ENCODE data around the gene RNF128. TPM values are rescaled to one million over a fixed set of nuclear protein-coding genes. Genes with fewer than 3 reads are reported as not detected.

RNF128 gene
- total and polyA plus RNA-seq, 2 of the 13 experiments (the other 11 are each of a cell fraction or from before 2014, with no cell fraction given) = 18.5 to 43.5 TPM

GRCh38 chrX:106726485-106727437, at the start of gene RNF128 (continued):
- TF ChIP-seq TFDP1 (CRISPR knock-in tag; IDR thresholded peaks at IDR 0.05; ENCODE audit: borderline replicate concordance) = no peak
- no peak for TF ChIP-seq ZNF543 (CRISPR knock-in tag; IDR thresholded peaks at IDR 0.05)
- TF ChIP-seq ZNF841 (CRISPR knock-in tag; IDR thresholded peaks at IDR 0.05; ENCODE audit: borderline replicate concordance) = no peak
- TF ChIP-seq ZNF446 (CRISPR knock-in tag; IDR thresholded peaks at IDR 0.05) = no peak
- TF ChIP-seq FOSL1 (CRISPR knock-in tag; IDR thresholded peaks at IDR 0.05; ENCODE audit: borderline replicate concordance) = no peak
- 0 out of 2 replicates have a peak, but pooled peaks have one; percentile 37 for TF ChIP-seq ZNF280D (CRISPR knock-in tag; IDR thresholded peaks at IDR 0.05)
- TF ChIP-seq FOSL2 (CRISPR knock-in tag; IDR thresholded peaks at IDR 0.05) = no peak
- 0 out of 2 replicates have a peak, but pooled peaks have one; percentile 17 for TF ChIP-seq ZNF788 (CRISPR knock-in tag; IDR thresholded peaks at IDR 0.05; ENCODE audit: borderline replicate concordance)
- TF ChIP-seq KDM4B (CRISPR knock-in tag; IDR thresholded peaks at IDR 0.05) = no peak
- no peak for TF ChIP-seq NFE2L1 (CRISPR knock-in tag; IDR thresholded peaks at IDR 0.05; ENCODE audit: borderline replicate concordance)
- TF ChIP-seq ZNF564 (CRISPR knock-in tag; IDR thresholded peaks at IDR 0.05) = no peak; the same call in 1 of the 2 replicates
- TF ChIP-seq POGZ (CRISPR knock-in tag; IDR thresholded peaks at IDR 0.05) = peak; percentile 64; the same call in 1 of the 2 replicates
- TF ChIP-seq SATB2 (CRISPR knock-in tag; IDR thresholded peaks at IDR 0.05) = no peak
- TF ChIP-seq NAIF1 (CRISPR knock-in tag; IDR thresholded peaks at IDR 0.05; ENCODE audit: borderline replicate concordance) = no peak; the same call in 1 of the 2 replicates
- no peak; the same call in 1 of the 2 replicates for TF ChIP-seq ZNF747 (CRISPR knock-in tag; IDR thresholded peaks at IDR 0.05; ENCODE audit: borderline replicate concordance)
- TF ChIP-seq NR0B2 (CRISPR knock-in tag; IDR thresholded peaks at IDR 0.05) = no peak
- TF ChIP-seq ZHX1 (CRISPR knock-in tag; IDR thresholded peaks at IDR 0.05; ENCODE audit: low read depth) = no peak
- TF ChIP-seq ZNF720 (CRISPR knock-in tag; IDR thresholded peaks at IDR 0.05) = no peak
- TF ChIP-seq SP5 (CRISPR knock-in tag; IDR thresholded peaks at IDR 0.05; ENCODE audit: borderline replicate concordance, low read depth) = no peak
- no peak for TF ChIP-seq ZNF709 (CRISPR knock-in tag; IDR thresholded peaks at IDR 0.05)

Data from HepG2 (cell line).